ENCODE data around the gene SELPLG. TPM values are rescaled to one million over a fixed set of nuclear protein-coding genes. Genes with fewer than 3 reads are reported as not detected.

Gene SELPLG
- total RNA-seq, 4 donors from 2014 or later, result 7.2 to 15.7 (median 10.0) TPM

- Histone ChIP-seq H3K36me3 (no peaks in the 10 kb centered on the region), H3K9me3 (no peaks in the 10 kb centered on the region), H3K27me3 (peaks cover 0 to 17% (median 0%) of the 10 kb centered on the region in 4 donors), H3K4me1 (peaks cover 6 to 21% (median 14%) of the 10 kb centered on the region in 4 donors), H3K27ac (replicated peaks in 1 of 4) (no peak overlapping the region), H3K4me3 (no peak overlapping the region)
- intact Hi-C loops (cut with DNase I), result no loop called here
- 93% methylated on average over 9 of the region's 10 CpGs for WGBS
- no peak for DNase-seq (ENCODE audit: extremely low spot score)
- TF ChIP-seq POLR2AphosphoS5 (IDR thresholded peaks at IDR 0.05) (no peak), POLR2A (IDR thresholded peaks at IDR 0.05; ENCODE audit: low read depth) (no peak)
- TF ChIP-seq, protein P1, sequence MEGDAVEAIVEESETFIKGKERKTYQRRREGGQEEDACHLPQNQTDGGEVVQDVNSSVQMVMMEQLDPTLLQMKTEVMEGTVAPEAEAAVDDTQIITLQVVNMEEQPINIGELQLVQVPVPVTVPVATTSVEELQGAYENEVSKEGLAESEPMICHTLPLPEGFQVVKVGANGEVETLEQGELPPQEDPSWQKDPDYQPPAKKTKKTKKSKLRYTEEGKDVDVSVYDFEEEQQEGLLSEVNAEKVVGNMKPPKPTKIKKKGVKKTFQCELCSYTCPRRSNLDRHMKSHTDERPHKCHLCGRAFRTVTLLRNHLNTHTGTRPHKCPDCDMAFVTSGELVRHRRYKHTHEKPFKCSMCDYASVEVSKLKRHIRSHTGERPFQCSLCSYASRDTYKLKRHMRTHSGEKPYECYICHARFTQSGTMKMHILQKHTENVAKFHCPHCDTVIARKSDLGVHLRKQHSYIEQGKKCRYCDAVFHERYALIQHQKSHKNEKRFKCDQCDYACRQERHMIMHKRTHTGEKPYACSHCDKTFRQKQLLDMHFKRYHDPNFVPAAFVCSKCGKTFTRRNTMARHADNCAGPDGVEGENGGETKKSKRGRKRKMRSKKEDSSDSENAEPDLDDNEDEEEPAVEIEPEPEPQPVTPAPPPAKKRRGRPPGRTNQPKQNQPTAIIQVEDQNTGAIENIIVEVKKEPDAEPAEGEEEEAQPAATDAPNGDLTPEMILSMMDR (IDR thresholded peaks at IDR 0.05), result no peak
These were observed 25.6 kb downstream of the SELPLG start for GRCh38 chr12:108607981-108608600.

DNA sequence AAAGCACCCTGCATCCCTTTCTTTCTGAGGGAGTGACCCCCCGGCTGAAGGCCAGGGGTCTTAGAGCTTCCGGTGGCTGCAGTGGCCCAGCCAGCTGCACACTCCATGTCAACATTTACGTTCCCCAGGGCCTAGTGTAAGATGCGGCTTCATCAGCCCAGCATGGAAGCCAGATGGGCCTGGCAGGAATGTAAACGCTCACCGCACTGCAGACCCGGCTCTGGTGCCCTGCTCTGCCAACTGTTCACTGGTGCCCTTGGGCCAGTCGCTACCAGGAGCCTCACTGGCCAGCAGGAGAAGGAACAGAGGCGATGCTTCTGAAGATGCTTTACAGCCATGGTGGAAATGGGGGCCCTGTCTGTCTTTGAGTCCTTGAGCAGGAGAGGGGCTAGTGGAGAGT, 27.2 kb downstream of the SELPLG start:
- WGBS, result 69% methylated on average over 7 of the region's 9 CpGs
- H3K4me3 ChIP-seq, result no peak overlapping the region
- H3K27ac ChIP-seq (replicated peaks in 1 of 4), result no peak overlapping the region
- no peaks in the 10 kb centered on the region for H3K9me3 ChIP-seq
- intact Hi-C loops (cut with DNase I), result no loop called here
- H3K27me3 ChIP-seq, result peaks cover 0 to 17% (median 0%) of the 10 kb centered on the region in 4 donors
- no peak for DNase-seq (ENCODE audit: extremely low spot score)
- no peaks in the 10 kb centered on the region for H3K36me3 ChIP-seq
- H3K4me1 ChIP-seq, result peaks cover 6 to 18% (median 14%) of the 10 kb centered on the region in 4 donors
- TF ChIP-seq POLR2AphosphoS5 (IDR thresholded peaks at IDR 0.05) (no peak), EP300 (IDR thresholded peaks at IDR 0.05) (no peak), POLR2A (IDR thresholded peaks at IDR 0.05; ENCODE audit: low read depth) (no peak)
- TF ChIP-seq, protein P1 (IDR thresholded peaks at IDR 0.05), result no peak

DNA sequence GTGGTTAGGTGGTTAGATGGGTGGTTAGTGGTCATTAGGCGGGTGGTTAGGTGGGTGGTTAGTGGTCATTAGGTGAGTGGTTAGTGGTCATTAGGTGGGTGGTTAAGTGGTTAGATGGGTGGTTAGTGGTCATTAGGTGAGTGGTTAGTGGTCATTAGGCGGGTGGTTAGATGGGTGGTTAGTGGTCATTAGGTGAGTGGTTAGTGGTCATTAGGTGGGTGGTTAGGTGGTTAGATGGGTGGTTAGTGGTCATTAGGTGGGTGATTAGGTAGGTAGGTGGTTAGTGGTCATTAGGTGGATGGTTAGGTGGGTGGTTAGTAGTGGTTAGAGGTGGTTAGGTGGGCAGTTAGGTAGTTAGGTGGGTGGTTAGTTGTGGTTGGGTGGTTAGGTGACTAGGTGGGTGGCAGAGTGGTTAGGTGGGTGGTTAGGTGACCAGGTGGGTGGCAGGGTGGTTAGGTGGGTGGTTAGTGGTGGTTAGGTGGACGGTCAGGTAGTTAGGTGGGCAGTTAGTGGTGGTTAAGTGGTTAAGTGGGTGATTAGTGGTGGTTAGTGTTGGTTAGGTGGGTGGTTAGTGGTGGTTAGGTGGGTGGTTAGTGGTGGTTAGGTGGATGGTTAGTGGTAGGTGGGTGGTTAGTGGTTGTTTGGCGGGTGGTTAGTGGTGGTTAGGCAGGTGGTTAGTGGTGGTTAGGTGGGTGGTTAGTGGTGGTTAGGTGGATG, 27.8 kb downstream of the SELPLG start:
- no peak overlapping the region for H3K27ac ChIP-seq (replicated peaks in 1 of 4)
- no peaks in the 10 kb centered on the region for H3K36me3 ChIP-seq
- DNase-seq (ENCODE audit: extremely low spot score), result no peak
- H3K27me3 ChIP-seq, result peaks cover 0 to 17% (median 0%) of the 10 kb centered on the region in 4 donors
- H3K9me3 ChIP-seq, result no peaks in the 10 kb centered on the region
- intact Hi-C loops (cut with DNase I), result no loop called here
- peaks cover 6 to 18% (median 14%) of the 10 kb centered on the region in 4 donors for H3K4me1 ChIP-seq
- no peak for TF ChIP-seq POLR2A (IDR thresholded peaks at IDR 0.05; ENCODE audit: low read depth)
- TF ChIP-seq, protein P1 (IDR thresholded peaks at IDR 0.05), result no peak
- TF ChIP-seq POLR2AphosphoS5 (IDR thresholded peaks at IDR 0.05), result no peak
- H3K4me3 ChIP-seq, result no peak overlapping the region
- 88% methylated on average over 4 of the region's 4 CpGs for WGBS

DNA sequence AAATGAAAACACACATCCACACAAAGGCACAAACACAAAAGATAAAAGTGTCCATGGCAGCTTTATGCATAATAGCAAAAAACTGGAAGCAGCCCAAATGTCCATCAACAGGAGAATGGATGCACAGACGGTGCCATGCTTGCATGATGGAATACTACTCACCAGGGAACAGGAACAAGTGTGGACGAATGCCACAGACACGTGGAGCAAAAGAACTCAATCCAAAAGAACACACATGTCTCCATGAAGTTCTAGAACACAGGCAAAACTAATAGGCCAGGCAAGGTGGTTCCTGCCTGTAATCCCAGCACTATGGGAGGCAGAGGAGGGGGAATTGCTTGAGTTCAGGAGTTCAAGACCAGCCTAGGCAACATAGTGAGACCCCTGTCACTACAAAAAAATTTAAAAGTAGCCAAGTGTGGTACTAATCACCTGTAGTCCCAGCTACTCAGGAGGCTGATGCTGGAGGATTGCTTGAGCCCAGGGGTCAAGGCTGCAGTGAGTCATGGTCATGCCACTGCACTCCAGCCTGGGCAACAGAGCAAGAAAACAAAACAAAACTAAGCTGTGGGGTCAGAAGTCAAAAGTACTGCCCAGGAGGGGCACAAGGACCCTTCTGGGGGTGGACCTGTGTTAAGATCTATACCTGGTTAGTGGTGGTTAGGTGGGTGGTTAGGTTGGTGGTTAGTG, 28.5 kb downstream of the SELPLG start:
- intact Hi-C loops (cut with DNase I), result no loop called here
- no peak overlapping the region for H3K4me3 ChIP-seq
- no peak overlapping the region for H3K27ac ChIP-seq (replicated peaks in 1 of 4)
- DNase-seq (ENCODE audit: extremely low spot score), result no peak
- H3K27me3 ChIP-seq, result peaks cover 0 to 17% (median 0%) of the 10 kb centered on the region in 4 donors
- no peaks in the 10 kb centered on the region for H3K9me3 ChIP-seq
- H3K36me3 ChIP-seq, result no peaks in the 10 kb centered on the region
- 62% methylated on average over 3 of the region's 3 CpGs for WGBS
- H3K4me1 ChIP-seq, result peaks cover 6 to 16% (median 10%) of the 10 kb centered on the region in 4 donors
- TF ChIP-seq POLR2AphosphoS5 (IDR thresholded peaks at IDR 0.05) (no peak), POLR2A (IDR thresholded peaks at IDR 0.05; ENCODE audit: low read depth) (no peak), EP300 (IDR thresholded peaks at IDR 0.05) (no peak)
- TF ChIP-seq, protein P1 (IDR thresholded peaks at IDR 0.05), result no peak
